B cell (primary cell): ENCODE results near the gene OGDHL. TPM values are rescaled to one million over a fixed set of nuclear protein-coding genes. Genes with fewer than 3 reads are reported as not detected.

Experiments used
- ATAC-seq: fragments of 200-7000 bp; cut with Tn5 transposase; one replicate; pipeline ENCODE4 v1.10.0; 2021; ENCODE audit warnings: low read depth, mild to moderate bottlenecking, moderate number of reproducible peaks, moderate library complexity
- CTCF ChIA-PET: fragments of 350-600 bp; sonication (Branson Sonifier 250); formaldehyde crosslinking; loops from one replicate; lab custom pipeline; 2021; ENCODE audit warnings: antibody characterized with exemption, inconsistent platforms; lab: Charles Lee
- POLR2A ChIA-PET: fragments of 350-600 bp; sonication (Branson Sonifier 250); formaldehyde crosslinking; loops from one replicate; lab custom pipeline; 2021; ENCODE audit warnings: antibody characterized with exemption; lab: Charles Lee
- DNase-seq: peaks from one replicate; pipeline ENCODE4 v3.0.0; 2013
- H2AFZ ChIP-seq: 2 replicates; pipeline ENCODE4 v1.6.1; 2012; ENCODE audit warnings: mild to moderate bottlenecking, low read depth, low read length; ENCODE audit not compliant: insufficient read depth, poor library complexity, severe bottlenecking
- H3K27ac ChIP-seq, 2 donors: 1 replicate in 1 of 2; 2 replicates in 1 of 2; pipeline ENCODE4 v1.5.1; 2012 to 2013; ENCODE audit warnings: low read length in 2 of 2, mild to moderate bottlenecking in 2 of 2, moderate library complexity in 1 of 2
- H3K27me3 ChIP-seq, 4 experiments: fragments of 200-600 bp in 1 of 4; sonication (generic) in 1 of 4; replicated peaks in 1 of 4; 1 replicate in 2 of 4; 2 replicates in 2 of 4; pipeline versions ENCODE4 v1.6.1 to v1.7.0; 2013 to 2016; ENCODE audit warnings: low read length in 3 of 4, mild to moderate bottlenecking in 2 of 4, mixed read lengths in 1 of 4, moderate library complexity in 1 of 4; ENCODE audit not compliant: insufficient read depth in 4 of 4, control insufficient read depth in 3 of 4; ENCODE audit errors: control extremely low read depth in 1 of 4
- H3K36me3 ChIP-seq, 2 experiments: replicated peaks in 1 of 2; 1 replicate in 1 of 2; 2 replicates in 1 of 2; pipeline versions ENCODE4 v1.6.1 to v1.7.1; 2013; ENCODE audit warnings: low read length in 1 of 2; ENCODE audit not compliant: insufficient read depth in 2 of 2, control insufficient read depth in 1 of 2; ENCODE audit errors: control extremely low read depth in 1 of 2, extremely low read depth in 1 of 2
- H3K4me1 ChIP-seq, 2 donors: fragments of 200-600 bp in 1 of 2; sonication (generic) in 1 of 2; 1 replicate in 1 of 2; 2 replicates in 1 of 2; pipeline versions ENCODE4 v1.5.1 to v1.6.1; 2013 to 2017; ENCODE audit warnings: low read length in 2 of 2; ENCODE audit not compliant: control insufficient read depth in 2 of 2, insufficient read depth in 2 of 2
- H3K4me2 ChIP-seq: replicated peaks from 2 replicates; pipeline ENCODE3; 2012; ENCODE audit warnings: mild to moderate bottlenecking, low read depth, low read length; ENCODE audit not compliant: poor library complexity, severe bottlenecking
- H3K4me3 ChIP-seq, 5 experiments: fragments of 200-600 bp in 1 of 5; sonication (generic) in 1 of 5; 1 replicate in 3 of 5; 2 replicates in 2 of 5; pipeline versions ENCODE4 v1.5.1 to v1.7.0; 2011 to 2016; ENCODE audit warnings: low read length in 4 of 5, mild to moderate bottlenecking in 4 of 5, low read depth in 2 of 5, control low read depth in 1 of 5, moderate library complexity in 1 of 5; ENCODE audit not compliant: insufficient read depth in 1 of 5; ENCODE audit errors: control extremely low read depth in 1 of 5, extremely low read depth in 1 of 5
- H3K79me2 ChIP-seq: fragments of 200-600 bp; sonication (generic); one replicate; pipeline ENCODE4 v1.6.0; 2016; ENCODE audit warnings: low read length; ENCODE audit not compliant: control insufficient read depth, insufficient read depth
- H3K9ac ChIP-seq: fragments of 200-600 bp; sonication (generic); 2 replicates; pipeline ENCODE4 v1.6.1; 2017; ENCODE audit warnings: mild to moderate bottlenecking, low read length, moderate library complexity
- H3K9me3 ChIP-seq, 3 donors: one replicate each; pipeline versions ENCODE4 v1.6.1 to v1.7.1; 2013; ENCODE audit warnings: low read length in 2 of 3; ENCODE audit not compliant: control insufficient read depth in 2 of 3, insufficient read depth in 1 of 3; ENCODE audit errors: control extremely low read depth in 1 of 3
- H4K20me1 ChIP-seq: 2 replicates; pipeline ENCODE4 v1.6.0; 2012; ENCODE audit warnings: mild to moderate bottlenecking, low read length; ENCODE audit not compliant: insufficient read depth, control insufficient read depth, poor library complexity, severe bottlenecking
- H3K27ac Mint-ChIP-seq: one replicate; pipeline ENCODE4 v1.8.0; 2021; ENCODE audit warnings: mixed read lengths
- H3K27me3 Mint-ChIP-seq: one replicate; pipeline ENCODE4 v1.8.0; 2021; ENCODE audit warnings: mixed read lengths
- H3K4me1 Mint-ChIP-seq: one replicate; pipeline ENCODE4 v1.8.0; 2021; ENCODE audit warnings: mixed read lengths
- H3K4me3 Mint-ChIP-seq: one replicate; pipeline ENCODE4 v1.8.0; 2021; ENCODE audit warnings: mixed read lengths
- H3K9me3 Mint-ChIP-seq: one replicate; pipeline ENCODE4 v1.8.0; 2022; ENCODE audit warnings: mixed read lengths; ENCODE audit not compliant: insufficient read depth
- CTCF ChIP-seq: fragments of 200-600 bp; IDR thresholded peaks from one replicate; pipeline ENCODE4 v1.8.0; 2022; ENCODE audit warnings: antibody characterized with exemption, mild to moderate bottlenecking
- EZH2 ChIP-seq: IDR thresholded peaks from 2 replicates; pipeline ENCODE4 v1.6.1; 2012; ENCODE audit warnings: borderline replicate concordance, low read depth, mild to moderate bottlenecking, moderate library complexity, low read length; ENCODE audit not compliant: insufficient read depth, poor library complexity, severe bottlenecking
- WGBS: methylation state at CpG from one replicate; pipeline ENCODE4 v1.1.5; 2013; ENCODE audit warnings: missing lambda C conversion rate; ENCODE audit not compliant: insufficient coverage; 5-methylcytosine and 5-hydroxymethylcytosine counted together
- intact Hi-C: fragments of 100-400 bp; cut with micrococcal nuclease; formaldehyde crosslinking; loops from one replicate; pipeline ENCODE4 v1.10.0; 2022
- polyA plus RNA-seq: library from polyadenylated mRNA; depleted of rRNA; stranded (reverse); fragments of >200 nt; gene quantifications from 2 replicates; pipeline ENCODE4 v1.2.3, GENCODE V29; 2012
- total RNA-seq, 2 donors: library from RNA; stranded (reverse); fragments of 120-200 nt in 1 of 2; gene quantifications; 1 replicate in 1 of 2; 2 replicates in 1 of 2; pipeline versions ENCODE4 v1.2.3 to v1.2.4, GENCODE V29; 2013 to 2022

Gene OGDHL
- total and polyA plus RNA-seq, 2 donors (not counting 1 experiment from before 2014, with no cell fraction given): not detected

- intact Hi-C loops: no loop called here
- Histone ChIP-seq H3K4me3 (no peak overlapping the region), H3K27ac (no peak overlapping the region), H3K4me2 (no peak overlapping the region), H3K9me3 (no peaks in the 10 kb centered on the region), H4K20me1 (no peaks in the 10 kb centered on the region), H3K79me2 (no peaks in the 10 kb centered on the region), H3K4me1 (no peaks in the 10 kb centered on the region), H3K36me3 (no peaks in the 10 kb centered on the region), H3K9ac (no peak overlapping the region), H3K27me3 (no peaks in the 10 kb centered on the region), H2AFZ (no peak overlapping the region)
- no peaks in the 10 kb centered on the region for H3K9me3 Mint-ChIP-seq
- H3K4me1 Mint-ChIP-seq: no peaks in the 10 kb centered on the region
- DNase-seq: no peak
- no peak overlapping the region for H3K27ac Mint-ChIP-seq
- ATAC-seq: no peak
- no peak overlapping the region for H3K4me3 Mint-ChIP-seq
- CTCF ChIA-PET: no interaction called here
- WGBS: 73% methylated on average over 7 of the region's 7 CpGs
- no peaks in the 10 kb centered on the region for H3K27me3 Mint-ChIP-seq
- TF ChIP-seq EZH2: no peak
- TF ChIP-seq CTCF: no peak
- POLR2A ChIA-PET: no interaction called here
These were observed 20.8 kb downstream of the OGDHL start for GRCh38 chr10:49741108-49741995.

GRCh38 chr10:49740346-49741107, 21.6 kb downstream of the OGDHL start:
- Histone ChIP-seq H3K9ac (no peak overlapping the region), H3K4me1 (no peaks in the 10 kb centered on the region), H3K9me3 (no peaks in the 10 kb centered on the region), H3K4me2 (no peak overlapping the region), H3K27me3 (no peaks in the 10 kb centered on the region), H4K20me1 (no peaks in the 10 kb centered on the region), H3K79me2 (no peaks in the 10 kb centered on the region), H3K4me3 (no peak overlapping the region), H3K27ac (no peak overlapping the region), H3K36me3 (no peaks in the 10 kb centered on the region), H2AFZ (no peak overlapping the region)
- no peak overlapping the region for H3K4me3 Mint-ChIP-seq
- TF ChIP-seq EZH2: no peak
- no peak for TF ChIP-seq CTCF
- CTCF ChIA-PET: no interaction called here
- intact Hi-C loops: no loop called here
- H3K9me3 Mint-ChIP-seq: no peaks in the 10 kb centered on the region
- POLR2A ChIA-PET: no interaction called here
- no peak for DNase-seq
- ATAC-seq: no peak
- WGBS: 90% methylated on average over 14 of the region's 16 CpGs
- H3K27me3 Mint-ChIP-seq: no peaks in the 10 kb centered on the region
- no peak overlapping the region for H3K27ac Mint-ChIP-seq
- H3K4me1 Mint-ChIP-seq: no peaks in the 10 kb centered on the region
